A673 (cell line): ENCODE measurements around the gene SUMF2.
"Not testable (repeated sequence)": the region's sequence is repeated elsewhere in the genome, so short reads cannot be mapped to it uniquely, and the experiment has no call there.

Source experiments
- EZH2 ChIP-seq: fragments of 200-600 bp; sonication (generic); IDR thresholded peaks from 2 replicates; pipeline ENCODE4 v1.6.1; 2017; ENCODE audit warnings: borderline replicate concordance, low read depth, mild to moderate bottlenecking, mixed read lengths, antibody characterized with exemption, low read length; ENCODE audit not compliant: poor library complexity, severe bottlenecking
- TF ChIP-seq, protein P1 (sequence below): fragments of 300-800, 200-600 bp; sonication (generic); conservative IDR thresholded peaks from 2 replicates; pipeline ENCODE4 v1.5.1; 2017; ENCODE audit warnings: low read depth, mild to moderate bottlenecking, antibody characterized with exemption, low read length, moderate library complexity, mixed read lengths

DNA sequence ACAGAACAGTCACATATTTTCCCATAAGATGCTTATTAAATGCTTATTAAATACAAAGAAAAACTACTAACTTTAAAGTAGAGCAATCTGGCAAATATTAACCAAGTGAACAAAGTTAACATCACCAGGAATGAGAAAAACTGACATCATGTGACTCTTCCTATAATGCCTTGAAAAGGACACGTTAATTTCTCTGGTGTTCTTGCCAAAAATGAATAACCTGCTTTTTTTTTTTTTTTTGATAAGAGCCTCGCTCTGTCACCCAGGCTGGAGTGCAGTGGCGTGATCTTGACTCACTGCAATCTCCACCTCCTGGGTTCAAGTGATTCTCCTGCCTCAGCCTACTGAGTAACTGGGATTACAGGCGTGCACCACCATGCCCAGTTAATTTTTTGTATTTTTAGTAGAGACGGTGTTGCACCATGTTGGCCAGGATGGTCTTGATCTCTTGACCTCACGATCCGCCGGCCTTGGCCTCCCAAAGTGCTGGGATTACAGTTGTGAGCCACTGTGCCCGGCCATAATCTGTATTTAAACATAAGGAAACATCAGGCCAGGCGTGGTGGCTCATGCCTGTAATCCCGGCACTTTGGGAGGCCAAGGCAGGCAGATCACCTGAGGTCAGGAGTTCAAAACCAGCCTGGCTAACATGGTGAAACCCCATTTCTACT, 16.5 kb upstream of the SUMF2 start:
- TF ChIP-seq, protein P1, sequence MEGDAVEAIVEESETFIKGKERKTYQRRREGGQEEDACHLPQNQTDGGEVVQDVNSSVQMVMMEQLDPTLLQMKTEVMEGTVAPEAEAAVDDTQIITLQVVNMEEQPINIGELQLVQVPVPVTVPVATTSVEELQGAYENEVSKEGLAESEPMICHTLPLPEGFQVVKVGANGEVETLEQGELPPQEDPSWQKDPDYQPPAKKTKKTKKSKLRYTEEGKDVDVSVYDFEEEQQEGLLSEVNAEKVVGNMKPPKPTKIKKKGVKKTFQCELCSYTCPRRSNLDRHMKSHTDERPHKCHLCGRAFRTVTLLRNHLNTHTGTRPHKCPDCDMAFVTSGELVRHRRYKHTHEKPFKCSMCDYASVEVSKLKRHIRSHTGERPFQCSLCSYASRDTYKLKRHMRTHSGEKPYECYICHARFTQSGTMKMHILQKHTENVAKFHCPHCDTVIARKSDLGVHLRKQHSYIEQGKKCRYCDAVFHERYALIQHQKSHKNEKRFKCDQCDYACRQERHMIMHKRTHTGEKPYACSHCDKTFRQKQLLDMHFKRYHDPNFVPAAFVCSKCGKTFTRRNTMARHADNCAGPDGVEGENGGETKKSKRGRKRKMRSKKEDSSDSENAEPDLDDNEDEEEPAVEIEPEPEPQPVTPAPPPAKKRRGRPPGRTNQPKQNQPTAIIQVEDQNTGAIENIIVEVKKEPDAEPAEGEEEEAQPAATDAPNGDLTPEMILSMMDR: not testable (repeated sequence)
- TF ChIP-seq EZH2: not testable (repeated sequence)
